Measurements from ENCODE around the gene LYRM4. TPM values are rescaled to one million over a fixed set of nuclear protein-coding genes. Genes with fewer than 3 reads are reported as not detected.

Gene LYRM4
- total RNA-seq, 4 donors from 2014 or later, result 9.2 to 28.2 (median 14.2) TPM

DNA sequence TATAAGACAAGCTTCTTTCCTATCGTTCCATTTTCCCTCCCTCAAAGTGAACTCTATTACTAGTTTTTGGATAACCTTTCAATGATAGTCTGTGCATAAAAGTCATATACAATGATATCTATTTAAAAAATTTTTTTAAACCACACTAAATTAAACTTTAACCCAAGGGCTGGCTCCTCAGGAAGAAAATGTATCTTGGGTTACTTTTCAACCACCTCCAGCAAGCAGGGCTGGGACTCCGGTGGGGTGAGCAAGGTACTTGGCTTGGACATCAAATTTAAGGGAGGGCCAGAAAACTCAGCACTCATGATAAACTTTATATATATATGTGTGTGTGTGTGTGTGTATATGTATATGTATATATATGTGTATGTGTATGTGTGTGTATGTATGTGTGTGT is 189.5 kb downstream of the LYRM4 start:
- Histone ChIP-seq H3K27me3 (no peaks in the 10 kb centered on the region), H3K27ac (no peak overlapping the region), H3K9me3 (no peaks in the 10 kb centered on the region), H3K4me1 (no peaks in the 10 kb centered on the region), H3K4me3 (no peak overlapping the region), H3K36me3 (no peaks in the 10 kb centered on the region)
- intact Hi-C loops (cut with DNase I), result no loop called here
- no peak for DNase-seq
- WGBS, 2 donors, result 76 to 89% methylated on average over 2 of the region's 2 CpGs
- TF ChIP-seq CTCF (IDR thresholded peaks at IDR 0.05) (no peak), POLR2A (IDR thresholded peaks at IDR 0.05) (no peak)

GRCh38 chr6:5068153-5068751 is 192.5 kb downstream of the LYRM4 start:
- intact Hi-C loops (cut with DNase I), result no loop called here

DNA sequence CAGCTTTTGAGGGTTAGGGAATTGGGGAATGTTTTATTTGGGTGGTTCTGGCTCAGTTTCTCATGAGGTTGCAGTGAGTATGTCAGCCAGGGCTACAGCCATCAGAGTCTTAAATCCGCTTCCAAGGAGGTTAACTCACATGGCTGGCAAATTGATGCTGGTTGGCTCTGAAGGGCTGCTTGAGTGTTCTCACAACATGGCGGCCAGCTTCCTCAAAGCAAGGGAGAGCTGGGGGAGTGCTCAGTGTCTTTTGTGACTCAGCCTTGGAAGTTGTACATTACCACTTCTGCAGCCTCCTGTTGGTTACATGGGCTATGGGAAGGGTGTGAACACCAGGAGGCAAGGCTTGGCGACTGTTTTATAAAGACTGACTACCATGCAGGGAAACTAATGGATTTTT is 193.4 kb downstream of the LYRM4 start:
- WGBS, 2 donors, result 100% methylated on average over 3 of the region's 3 CpGs

More at GRCh38 chr6:5068153-5068751, 192.5 kb downstream of the LYRM4 start:
- no peaks in the 10 kb centered on the region for H3K9me3 ChIP-seq
- no peaks in the 10 kb centered on the region for H3K36me3 ChIP-seq
- no peak for TF ChIP-seq CTCF (IDR thresholded peaks at IDR 0.05)
- TF ChIP-seq POLR2A (IDR thresholded peaks at IDR 0.05), result no peak
- no peak for DNase-seq
- H3K27ac ChIP-seq, result no peak overlapping the region
- WGBS, 2 donors, result 84 to 92% methylated on average over 14 to 16 of the region's 17 CpGs
- H3K27me3 ChIP-seq, result no peaks in the 10 kb centered on the region
- no peak overlapping the region for H3K4me3 ChIP-seq
- H3K4me1 ChIP-seq, result no peaks in the 10 kb centered on the region

GRCh38 chr6:5066456-5067093 is 194.2 kb downstream of the LYRM4 start:
- Histone ChIP-seq H3K9me3 (no peaks in the 10 kb centered on the region), H3K27ac (no peak overlapping the region), H3K4me3 (no peak overlapping the region), H3K4me1 (no peaks in the 10 kb centered on the region), H3K36me3 (no peaks in the 10 kb centered on the region), H3K27me3 (no peaks in the 10 kb centered on the region)
- intact Hi-C loops (cut with DNase I), result no loop called here
- WGBS, 2 donors, result 89 to 96% methylated on average over 22 to 24 of the region's 24 CpGs
- no peak for DNase-seq
- TF ChIP-seq CTCF (IDR thresholded peaks at IDR 0.05) (no peak), POLR2A (IDR thresholded peaks at IDR 0.05) (no peak)

More for the DNA sequence above, 193.4 kb downstream of the LYRM4 start:
- intact Hi-C loops (cut with DNase I), result no loop called here
- H3K27ac ChIP-seq, result no peak overlapping the region
- no peaks in the 10 kb centered on the region for H3K36me3 ChIP-seq
- H3K9me3 ChIP-seq, result no peaks in the 10 kb centered on the region
- no peaks in the 10 kb centered on the region for H3K27me3 ChIP-seq
- DNase-seq, result no peak
- no peaks in the 10 kb centered on the region for H3K4me1 ChIP-seq
- H3K4me3 ChIP-seq, result no peak overlapping the region
- no peak for TF ChIP-seq CTCF (IDR thresholded peaks at IDR 0.05)
- TF ChIP-seq POLR2A (IDR thresholded peaks at IDR 0.05), result no peak

DNA sequence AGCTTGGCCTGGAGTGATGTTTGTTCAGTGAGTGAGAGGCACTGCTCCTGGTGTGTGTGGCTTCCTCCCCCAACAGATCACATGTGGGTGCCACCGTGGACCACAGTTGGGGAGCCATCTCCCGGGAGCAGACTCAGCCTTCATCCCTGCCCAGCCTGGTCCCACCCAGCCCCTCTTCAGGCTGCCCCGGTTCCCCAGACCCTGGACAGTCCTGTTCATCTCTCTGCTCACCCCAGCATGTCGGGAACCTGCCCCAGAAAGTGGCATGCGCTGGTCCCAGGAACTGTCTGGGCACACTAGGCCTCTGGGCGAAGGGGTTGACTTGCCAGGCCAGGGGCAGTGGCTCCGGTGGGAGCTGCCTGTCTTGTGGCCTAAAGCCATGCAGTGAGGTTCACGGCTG is 197.1 kb downstream of the LYRM4 start:
- DNase-seq, result no peak
- intact Hi-C loops (cut with DNase I), result no loop called here
- no peaks in the 10 kb centered on the region for H3K9me3 ChIP-seq
- no peaks in the 10 kb centered on the region for H3K27me3 ChIP-seq
- WGBS, 2 donors, result 76 to 77% methylated on average over 2 to 5 of the region's 8 CpGs
- TF ChIP-seq POLR2A (IDR thresholded peaks at IDR 0.05) (no peak), CTCF (IDR thresholded peaks at IDR 0.05) (no peak)
- no peaks in the 10 kb centered on the region for H3K36me3 ChIP-seq
- no peak overlapping the region for H3K27ac ChIP-seq
- no peak overlapping the region for H3K4me3 ChIP-seq
- H3K4me1 ChIP-seq, result no peaks in the 10 kb centered on the region

Measured in esophagus squamous epithelium (tissue), 5 donors.